HG03457 (cell line): ENCODE data around the gene TMEM201.

Experiments used
- ATAC-seq: cut with Tn5 transposase; IDR thresholded peaks from one replicate; pipeline ENCODE4 v1.9.1; 2021; ENCODE audit warnings: moderate number of reproducible peaks; ENCODE audit not compliant: unreplicated experiment

The TMEM201 gene

DNA sequence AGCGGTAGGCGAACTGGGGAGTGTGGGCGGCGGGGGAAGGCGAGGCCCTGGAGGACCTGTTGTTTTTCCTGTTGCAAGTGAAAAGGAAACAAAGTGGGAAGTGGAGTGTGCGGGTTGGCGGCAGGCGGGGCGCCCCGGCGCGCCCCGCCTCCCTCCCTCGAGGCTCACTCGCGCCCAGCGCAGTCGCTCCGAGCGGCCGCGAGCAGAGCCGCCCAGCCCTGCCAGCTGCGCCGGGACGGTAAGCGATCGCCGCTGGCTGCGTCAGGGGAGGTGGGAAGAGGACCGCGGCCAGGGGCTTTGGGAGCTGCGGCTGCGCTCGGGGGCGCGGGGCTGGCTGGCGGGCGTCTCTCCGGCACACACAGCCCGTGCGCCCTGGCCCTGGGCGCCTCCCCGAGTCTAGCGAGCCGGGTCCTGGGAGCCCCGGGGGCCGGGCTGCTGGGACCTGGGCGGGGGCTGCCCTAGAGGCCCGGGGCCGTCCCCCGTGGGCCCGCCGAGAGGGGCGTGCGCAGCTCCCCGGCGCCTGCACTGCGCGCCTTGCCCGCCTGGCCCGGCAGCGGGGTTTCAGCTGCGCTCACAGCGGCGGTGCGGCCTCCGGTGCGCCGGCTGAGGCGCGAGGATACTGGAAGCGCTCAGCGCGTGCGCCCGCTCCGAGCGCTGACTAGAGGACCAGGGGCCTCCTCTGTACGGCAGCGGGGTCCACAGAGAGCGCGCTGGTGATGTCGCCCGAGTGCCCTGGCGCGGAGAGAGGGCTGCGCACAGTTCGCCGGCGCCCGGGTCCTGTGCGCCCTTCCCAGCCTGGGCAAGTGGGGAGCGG lies 63.1 kb downstream of the TMEM201 start, which contains the start of gene PIK3CD:
Gene PIK3CD (plus strand): TSS at position 167 of the 814 bp plus-strand sequence. CDS start 58,725 bp downstream, outside the sequence.
- ATAC-seq = no peak

DNA sequence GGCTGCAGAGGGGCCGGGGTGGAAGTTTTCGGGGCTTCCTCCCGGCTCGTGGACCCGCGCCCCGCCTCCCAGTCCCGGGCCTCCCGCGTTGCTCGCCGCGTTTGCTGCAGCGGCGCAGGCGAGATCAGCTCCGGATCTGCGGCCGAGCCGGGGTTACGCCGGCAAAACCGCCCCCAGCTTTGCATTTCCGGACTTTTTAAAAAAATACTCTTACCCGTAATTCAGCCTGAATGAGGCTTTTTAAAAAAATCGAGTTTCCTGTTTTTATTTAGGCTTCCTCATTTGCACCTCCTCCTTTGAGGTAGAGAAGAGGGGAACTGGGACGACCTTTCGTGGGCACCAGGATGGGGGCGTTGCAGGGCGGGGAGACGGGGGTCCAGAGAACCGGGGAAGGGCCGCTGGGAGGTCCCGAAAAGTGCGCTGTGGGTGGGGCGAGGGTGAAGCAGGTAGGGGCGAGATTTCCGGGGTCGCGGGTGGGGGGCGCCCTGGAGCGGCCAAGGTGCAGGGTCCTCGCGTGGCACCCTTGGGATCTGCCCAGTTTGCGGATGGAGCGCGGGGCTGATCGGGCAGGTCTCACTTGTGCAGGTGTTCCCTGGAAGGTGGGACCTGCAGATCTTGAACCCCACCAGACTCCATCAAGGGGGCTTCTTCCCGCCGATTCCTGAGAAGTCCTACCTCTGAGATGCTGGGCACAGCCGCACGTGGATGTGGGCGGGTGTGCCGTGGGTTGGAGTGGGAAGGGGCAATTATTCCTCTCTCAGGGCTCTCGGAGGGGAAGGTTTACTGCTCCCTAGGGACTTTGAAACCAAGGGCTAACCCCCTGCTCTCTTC lies 63.9 kb downstream of the TMEM201 start:
- ATAC-seq = no peak

DNA sequence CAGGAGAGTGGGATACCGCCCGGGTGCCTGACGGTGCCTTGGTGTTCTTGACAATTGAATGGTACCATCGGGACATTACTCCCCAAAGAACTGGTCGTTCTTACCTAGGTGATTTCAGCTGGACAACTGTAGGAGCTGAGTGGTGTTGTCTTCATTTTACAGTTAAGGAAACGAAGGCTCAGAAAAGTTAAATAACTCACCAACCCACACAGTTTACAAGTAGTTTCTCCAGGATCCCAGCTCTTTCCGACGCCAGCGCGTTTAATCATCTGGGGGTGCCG lies 64.4 kb downstream of the TMEM201 start:
- no peak for ATAC-seq

DNA sequence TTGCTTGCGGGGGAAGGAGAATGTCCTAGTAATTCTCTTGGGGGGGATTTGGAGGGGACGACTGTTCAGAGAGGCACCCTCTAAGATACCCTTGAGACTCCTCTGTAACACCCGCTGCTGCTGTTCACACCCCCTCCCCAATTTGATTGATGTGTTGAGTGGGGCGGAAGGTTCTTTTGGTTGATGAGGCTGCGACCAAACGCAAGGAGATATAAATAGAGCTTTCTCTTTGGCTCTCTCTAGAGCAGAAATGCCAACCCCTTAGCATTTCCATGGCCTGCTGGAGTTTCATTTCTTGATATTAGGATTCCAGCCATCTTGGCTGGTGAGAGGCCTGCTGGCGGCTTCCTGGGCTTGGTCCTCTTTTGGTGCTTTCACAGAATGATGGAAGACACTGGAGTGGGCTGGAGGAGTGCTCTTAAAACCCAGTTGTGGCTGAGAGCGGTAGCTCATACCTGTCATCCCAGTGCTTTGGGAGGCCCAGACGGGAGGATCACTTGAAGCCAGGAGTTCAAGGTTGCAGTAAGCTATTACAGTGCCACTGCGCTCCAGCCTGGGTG lies 64.9 kb downstream of the TMEM201 start:
- ATAC-seq = no peak

DNA sequence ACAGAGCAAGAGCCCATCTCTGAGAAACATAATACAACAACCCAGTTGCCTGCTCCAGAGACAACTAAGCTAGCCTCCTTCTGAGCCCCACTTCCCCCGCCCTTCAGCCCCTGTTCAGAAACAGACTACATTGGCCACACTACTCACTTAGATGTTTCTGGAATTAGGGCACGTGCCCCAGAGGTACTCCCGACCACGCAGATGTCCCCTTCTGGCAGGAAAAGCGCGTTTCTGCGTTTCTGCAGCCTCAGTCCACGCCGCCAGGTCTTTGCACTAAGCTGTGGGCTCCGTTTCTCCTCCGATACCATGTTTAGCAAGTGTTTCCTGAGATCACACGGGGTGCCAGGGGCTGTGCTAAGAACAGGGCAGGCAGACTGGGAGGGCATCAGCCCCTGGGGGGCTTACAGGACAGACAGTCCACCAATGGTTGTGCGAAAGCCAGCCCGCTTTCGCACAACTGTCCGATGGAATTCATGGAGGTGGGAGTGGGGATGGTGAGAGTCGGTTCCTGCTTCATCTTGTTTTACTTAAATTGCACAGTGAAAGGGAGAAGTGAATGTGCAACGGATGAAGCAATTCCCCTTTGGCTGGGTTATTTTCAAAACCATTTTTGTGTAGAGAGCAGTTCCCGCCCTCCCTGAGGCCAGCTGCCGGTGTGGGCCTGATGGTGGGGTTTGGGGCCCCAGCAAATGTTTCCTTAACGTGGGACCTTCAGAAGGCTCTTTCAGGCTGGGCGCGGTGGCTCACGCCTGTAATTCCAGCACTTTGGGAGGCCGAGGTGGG lies 65.5 kb downstream of the TMEM201 start:
- ATAC-seq = no peak

DNA sequence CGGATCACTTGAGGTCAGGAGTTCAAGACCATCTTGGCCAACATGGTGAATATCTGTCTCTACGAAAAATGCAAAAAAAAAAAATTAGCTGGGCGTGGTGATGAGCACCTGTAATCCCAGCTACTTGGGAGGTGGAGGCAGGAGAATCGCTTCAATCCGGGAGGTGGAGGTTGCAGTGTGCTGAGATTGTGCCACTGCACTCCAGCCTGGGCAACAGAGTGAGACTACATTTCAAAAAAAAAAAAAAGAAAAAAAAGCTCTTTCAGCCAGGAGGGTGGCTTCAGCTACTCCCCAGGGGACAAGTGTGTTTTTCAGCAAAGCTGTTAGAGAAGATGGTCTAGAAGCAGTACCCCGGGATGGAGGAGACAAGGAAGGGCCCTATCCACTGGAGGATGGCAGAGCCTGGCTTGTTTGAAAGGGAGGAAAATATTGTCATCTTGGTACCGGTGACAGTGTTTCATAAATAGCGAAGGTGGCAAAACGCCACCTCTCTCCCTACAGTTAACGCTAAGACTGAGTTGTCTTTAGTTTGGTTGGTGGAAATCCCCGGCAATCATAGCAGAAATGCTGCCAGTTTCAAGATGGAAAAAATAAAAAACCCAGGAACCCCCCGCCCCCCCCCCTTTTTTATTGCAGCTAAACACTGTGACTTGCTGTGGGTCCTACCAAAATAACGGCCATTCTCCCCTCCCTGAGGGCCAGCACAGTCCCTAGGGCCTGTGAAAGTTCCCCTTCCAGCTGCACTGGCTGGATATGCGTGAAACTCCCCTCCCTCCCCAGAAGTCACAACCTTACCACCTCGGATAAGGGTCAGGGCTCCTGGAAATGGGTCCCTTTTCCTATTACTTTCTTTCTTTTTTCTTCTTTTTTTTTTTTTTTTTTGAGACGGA lies 66.4 kb downstream of the TMEM201 start:
- no peak for ATAC-seq

DNA sequence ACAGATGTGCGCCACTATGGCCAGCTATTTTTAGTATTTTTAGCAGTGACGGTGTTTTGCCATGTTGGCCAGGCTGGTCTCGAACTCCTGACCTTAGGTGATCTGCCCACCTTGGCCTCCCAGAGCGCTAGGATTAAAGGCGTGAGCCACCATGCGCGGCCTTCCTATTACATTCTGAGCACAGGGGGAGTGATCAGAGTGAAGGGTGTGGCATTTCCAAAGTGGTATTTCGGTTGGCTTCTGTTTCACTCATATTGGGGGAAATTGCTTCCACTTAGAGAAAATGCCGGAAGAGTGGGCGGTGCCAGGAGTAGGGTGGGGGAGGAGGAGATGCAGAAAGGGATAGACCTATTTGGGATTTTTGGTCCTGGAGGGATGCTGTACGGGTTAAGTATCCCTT lies 67.1 kb downstream of the TMEM201 start:
- no peak for ATAC-seq

DNA sequence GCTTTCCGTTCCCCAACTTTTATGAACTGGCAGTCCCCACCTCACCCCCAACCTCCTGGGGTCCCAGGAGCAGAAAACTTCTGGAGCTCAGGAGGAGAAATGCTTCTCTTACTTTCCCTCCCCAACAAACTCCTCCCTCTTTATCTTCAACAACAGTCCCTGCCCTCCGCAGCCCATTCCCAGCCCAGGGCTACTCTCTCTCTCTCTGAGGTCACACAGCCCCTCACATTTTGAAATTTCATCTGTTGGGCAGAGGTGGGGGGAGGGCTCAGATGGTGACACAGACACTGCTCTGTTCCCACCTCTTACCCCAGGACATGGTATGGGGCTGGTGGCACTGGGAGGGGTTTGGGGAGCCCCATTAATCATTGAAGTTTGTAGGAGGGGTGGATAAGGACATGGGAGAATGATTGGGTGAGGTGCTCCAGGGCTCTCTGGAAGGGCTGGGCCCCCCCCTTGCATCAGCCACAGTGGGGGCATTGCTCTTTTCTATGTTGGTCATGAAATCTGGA lies 68.9 kb downstream of the TMEM201 start:
- ATAC-seq = no peak

DNA sequence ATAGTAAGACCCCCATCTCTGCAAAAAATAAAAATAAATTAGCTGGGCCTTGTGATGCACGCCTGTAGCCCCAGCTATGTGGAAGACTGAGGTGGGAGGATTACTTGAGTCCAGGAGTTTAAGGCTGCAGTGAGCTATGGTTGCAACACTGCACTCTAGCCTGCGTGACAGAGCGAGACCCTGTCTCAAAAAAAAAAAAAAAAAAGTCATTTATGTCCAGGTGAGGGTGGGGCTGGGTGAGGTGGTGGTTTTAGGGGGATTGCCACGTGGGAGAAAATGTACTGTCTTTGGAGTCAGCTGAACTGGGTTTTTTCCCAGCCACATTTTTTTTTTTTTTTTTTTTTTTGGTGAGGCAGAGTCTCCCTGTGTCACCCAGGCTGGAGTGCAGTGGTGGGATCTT lies 69.5 kb downstream of the TMEM201 start:
- ATAC-seq = no peak

DNA sequence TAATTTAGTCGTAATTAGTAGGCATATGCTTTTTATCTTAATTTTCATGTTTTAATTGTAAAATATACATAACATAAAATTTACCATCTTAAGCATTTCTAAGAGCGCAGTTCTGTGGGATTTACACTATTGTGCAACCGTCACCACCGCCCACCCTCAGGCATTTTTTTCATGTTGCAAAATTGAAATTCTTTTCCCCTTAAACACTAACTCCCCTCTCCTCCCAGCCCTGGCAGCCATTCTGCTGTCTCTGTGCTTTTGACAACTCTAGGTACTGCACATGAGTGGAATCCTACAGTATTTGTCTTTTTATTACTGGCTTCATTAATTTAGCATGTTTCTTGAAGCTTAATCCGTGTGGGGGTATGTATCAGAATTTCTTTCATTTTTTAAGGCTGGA lies 70.6 kb downstream of the TMEM201 start:
- no peak for ATAC-seq

DNA sequence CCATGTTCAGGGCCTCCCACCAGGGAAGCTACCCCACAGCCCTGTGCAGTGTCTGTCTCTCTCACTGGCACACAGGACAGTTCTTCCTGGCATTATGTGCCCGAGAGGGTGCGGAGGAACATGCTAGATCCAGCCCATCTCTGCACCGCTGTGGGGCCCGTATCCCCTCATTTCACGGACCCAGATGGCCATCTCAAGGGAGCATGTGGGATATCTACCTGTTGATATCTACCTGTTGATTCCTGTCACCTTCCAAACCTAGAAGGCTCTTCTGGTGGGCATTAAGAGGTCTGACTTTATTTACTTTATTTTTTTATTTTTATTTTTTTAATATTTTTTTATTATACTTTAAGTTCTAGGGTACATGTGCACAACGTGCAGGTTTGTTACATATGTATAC lies 74.5 kb downstream of the TMEM201 start:
- no peak for ATAC-seq
